Stimulated activated CD8-positive, alpha-beta memory T cell treated with anti-CD3 and anti-CD28 coated beads, Interleukin-15, amount 100 ng/mL, for 24 hours (primary cell): ENCODE results near the gene CHAF1A.

Experiments
- DNase-seq: peaks from one replicate; pipeline ENCODE4 v3.0.0-alpha.2; 2020; ENCODE audit warnings: low read depth

CHAF1A gene

GRCh38 chr19:4366666-4367335, 35.6 kb upstream of the CHAF1A start:
- DNase-seq, result no peak

GRCh38 chr19:4367336-4367723, 35.1 kb upstream of the CHAF1A start:
- no peak for DNase-seq

- no peak for DNase-seq
Observed at GRCh38 chr19:4367781-4368127, 34.7 kb upstream of the CHAF1A start.

GRCh38 chr19:4368128-4368820, 34.2 kb upstream of the CHAF1A start:
- DNase-seq, result no peak

- peak; percentile 29 for DNase-seq
Observed at GRCh38 chr19:4369109-4369887, 33.1 kb upstream of the CHAF1A start.

GRCh38 chr19:4369888-4370260, 32.6 kb upstream of the CHAF1A start:
- DNase-seq, result peak; percentile 40

- no peak for DNase-seq
Observed at GRCh38 chr19:4370418-4371041, 31.9 kb upstream of the CHAF1A start.

- DNase-seq, result no peak
Observed at GRCh38 chr19:4371247-4372164, 30.9 kb upstream of the CHAF1A start.

GRCh38 chr19:4372165-4373012, 30.1 kb upstream of the CHAF1A start:
- no peak for DNase-seq

GRCh38 chr19:4373013-4373367, 29.4 kb upstream of the CHAF1A start:
- no peak for DNase-seq

GRCh38 chr19:4373601-4374497, 28.6 kb upstream of the CHAF1A start:
- DNase-seq, result no peak

GRCh38 chr19:4374498-4375163, 27.8 kb upstream of the CHAF1A start:
- DNase-seq, result no peak

- DNase-seq, result no peak
Observed at GRCh38 chr19:4375164-4376027, 27.0 kb upstream of the CHAF1A start.

- DNase-seq, result no peak
Observed at GRCh38 chr19:4376028-4376670, 26.3 kb upstream of the CHAF1A start.

GRCh38 chr19:4376671-4376990, 25.8 kb upstream of the CHAF1A start:
- DNase-seq, result no peak

- DNase-seq, result no peak
Observed at GRCh38 chr19:4376991-4377781, 25.3 kb upstream of the CHAF1A start.

GRCh38 chr19:4378886-4379285, 23.6 kb upstream of the CHAF1A start:
- no peak for DNase-seq
